ENCODE results near the gene SLC46A1. TPM values are rescaled to one million over a fixed set of nuclear protein-coding genes. Genes with fewer than 3 reads are reported as not detected.
A peak's percentile ranks its signal among the peaks of the same experiment; 100 is the strongest.

SLC46A1 gene
- total RNA-seq, 2 experiments from 2014 or later, result 1.5 to 2.2 TPM

GRCh38 chr17:28370744-28371103 is 35.3 kb downstream of the SLC46A1 start:
- no peaks in the 10 kb centered on the region for H4K20me1 ChIP-seq (ENCODE audit: insufficient read depth, low read length)
- H2AFZ ChIP-seq (ENCODE audit: low read length), result peak overlapping the region; percentile 65; the same call in 1 of the 2 replicates
- ChIA-PET POLR2A (interaction anchor here (0.6 to 2.7 kb wide), 2 partner anchors 9 to 13 kb away, joined by 3 to 11 read pairs; partner anchors contain the start of gene POLDIP2), CTCF (ENCODE audit: unreplicated experiment) (no interaction called here)
- peak overlapping the region; percentile 91 for H3K4me2 ChIP-seq (ENCODE audit: low read length)
- no TSS peak for BruUV-seq (replicated peaks)
- H3K36me3 ChIP-seq (ENCODE audit: insufficient read depth, low read length), result no peaks in the 10 kb centered on the region
- no peaks in the 10 kb centered on the region for H3K79me2 ChIP-seq (ENCODE audit: insufficient read depth, low read depth, low read length)
- no peak for DNase-seq (ENCODE audit: low spot score)
- TF ChIP-seq, protein P1, sequence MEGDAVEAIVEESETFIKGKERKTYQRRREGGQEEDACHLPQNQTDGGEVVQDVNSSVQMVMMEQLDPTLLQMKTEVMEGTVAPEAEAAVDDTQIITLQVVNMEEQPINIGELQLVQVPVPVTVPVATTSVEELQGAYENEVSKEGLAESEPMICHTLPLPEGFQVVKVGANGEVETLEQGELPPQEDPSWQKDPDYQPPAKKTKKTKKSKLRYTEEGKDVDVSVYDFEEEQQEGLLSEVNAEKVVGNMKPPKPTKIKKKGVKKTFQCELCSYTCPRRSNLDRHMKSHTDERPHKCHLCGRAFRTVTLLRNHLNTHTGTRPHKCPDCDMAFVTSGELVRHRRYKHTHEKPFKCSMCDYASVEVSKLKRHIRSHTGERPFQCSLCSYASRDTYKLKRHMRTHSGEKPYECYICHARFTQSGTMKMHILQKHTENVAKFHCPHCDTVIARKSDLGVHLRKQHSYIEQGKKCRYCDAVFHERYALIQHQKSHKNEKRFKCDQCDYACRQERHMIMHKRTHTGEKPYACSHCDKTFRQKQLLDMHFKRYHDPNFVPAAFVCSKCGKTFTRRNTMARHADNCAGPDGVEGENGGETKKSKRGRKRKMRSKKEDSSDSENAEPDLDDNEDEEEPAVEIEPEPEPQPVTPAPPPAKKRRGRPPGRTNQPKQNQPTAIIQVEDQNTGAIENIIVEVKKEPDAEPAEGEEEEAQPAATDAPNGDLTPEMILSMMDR (conservative IDR thresholded peaks at IDR 0.05; ENCODE audit: low read length), result no peak
- TF ChIP-seq EZH2phosphoT487 (IDR thresholded peaks at IDR 0.05; ENCODE audit: borderline replicate concordance, low read depth, low read length), result no peak
- H3K9me2 ChIP-seq (ENCODE audit: insufficient read depth, low read length), result no peaks in the 10 kb centered on the region
- H3K4me3 ChIP-seq (ENCODE audit: low read depth, low read length, poor library complexity, severe bottlenecking), result peak overlapping the region; percentile 80
- no peaks in the 10 kb centered on the region for H3K9me3 ChIP-seq (ENCODE audit: low read length)
- intact Hi-C loops (cut with micrococcal nuclease; ENCODE audit: unreplicated experiment), result loop anchor here (1.0 to 2.0 kb wide), 2 partner anchors 13 to 36 kb away; partner anchors contain the start of genes IFT20, POLDIP2 and TNFAIP1
- peak overlapping the region; percentile 32 for H3K27ac ChIP-seq (ENCODE audit: low read depth, low read length, poor library complexity, severe bottlenecking)
- H3K4me1 ChIP-seq (ENCODE audit: insufficient read depth, low read length, poor library complexity, severe bottlenecking), result peaks cover 20% of the 10 kb centered on the region

GRCh38 chr17:28370035-28370743 is 35.8 kb downstream of the SLC46A1 start, which contains the start of gene VTN:
Gene VTN, minus strand, starts transcription at chr17:28370307. Its CDS starts 104 bp downstream, at chr17:28370203.
- CTCF ChIA-PET (ENCODE audit: unreplicated experiment), result no interaction called here
- TF ChIP-seq, protein P1 (conservative IDR thresholded peaks at IDR 0.05; ENCODE audit: low read length), result no peak
- no peak for TF ChIP-seq EZH2phosphoT487 (IDR thresholded peaks at IDR 0.05; ENCODE audit: borderline replicate concordance, low read depth, low read length)
- peak within 1 kb of the TSS; percentile 65; the same call in 1 of the 2 replicates for H2AFZ ChIP-seq (ENCODE audit: low read length)
- H3K9me3 ChIP-seq (ENCODE audit: low read length), result no peaks in the 10 kb centered on the region
- no TSS peak for BruUV-seq (replicated peaks)
- no peaks in the 10 kb centered on the region for H3K79me2 ChIP-seq (ENCODE audit: insufficient read depth, low read depth, low read length)
- POLR2A ChIA-PET, result interaction anchor here (0.6 to 2.7 kb wide), 2 partner anchors 9 to 13 kb away, joined by 3 to 11 read pairs; partner anchors contain the start of gene POLDIP2
- no peaks in the 10 kb centered on the region for H3K9me2 ChIP-seq (ENCODE audit: insufficient read depth, low read length)
- H3K4me1 ChIP-seq (ENCODE audit: insufficient read depth, low read length, poor library complexity, severe bottlenecking), result peaks cover 20% of the 10 kb centered on the region
- DNase-seq (ENCODE audit: low spot score), result no peak
- peak within 1 kb of the TSS; percentile 91 for H3K4me2 ChIP-seq (ENCODE audit: low read length)
- peak within 1 kb of the TSS; percentile 80 for H3K4me3 ChIP-seq (ENCODE audit: low read depth, low read length, poor library complexity, severe bottlenecking)
- no peaks in the 10 kb centered on the region for H4K20me1 ChIP-seq (ENCODE audit: insufficient read depth, low read length)
- H3K36me3 ChIP-seq (ENCODE audit: insufficient read depth, low read length), result no peaks in the 10 kb centered on the region
- intact Hi-C loops (cut with micrococcal nuclease; ENCODE audit: unreplicated experiment), result loop anchor here (2.0 kb wide), 1 partner anchor 35 kb away; the partner anchor contains the start of genes IFT20 and TNFAIP1
- peak within 1 kb of the TSS; percentile 32 for H3K27ac ChIP-seq (ENCODE audit: low read depth, low read length, poor library complexity, severe bottlenecking)

- no peak overlapping the region for H2AFZ ChIP-seq (ENCODE audit: low read length)
- H3K4me2 ChIP-seq (ENCODE audit: low read length), result no peak overlapping the region
- H3K27ac ChIP-seq (ENCODE audit: low read depth, low read length, poor library complexity, severe bottlenecking), result no peak overlapping the region
- TF ChIP-seq EZH2phosphoT487 (IDR thresholded peaks at IDR 0.05; ENCODE audit: borderline replicate concordance, low read depth, low read length), result no peak
- TF ChIP-seq, protein P1 (conservative IDR thresholded peaks at IDR 0.05; ENCODE audit: low read length), result peak; percentile 40; the same call in 1 of the 2 replicates
- H3K4me3 ChIP-seq (ENCODE audit: low read depth, low read length, poor library complexity, severe bottlenecking), result no peak overlapping the region
- ChIA-PET CTCF (ENCODE audit: unreplicated experiment) (no interaction called here), POLR2A (interaction anchor here (2.7 kb wide), 1 partner anchor 12 kb away, joined by 11 read pairs; the partner anchor contains the start of gene POLDIP2)
- H4K20me1 ChIP-seq (ENCODE audit: insufficient read depth, low read length), result no peaks in the 10 kb centered on the region
- no TSS peak for BruUV-seq (replicated peaks)
- no peaks in the 10 kb centered on the region for H3K9me2 ChIP-seq (ENCODE audit: insufficient read depth, low read length)
- no peaks in the 10 kb centered on the region for H3K36me3 ChIP-seq (ENCODE audit: insufficient read depth, low read length)
- no peak for DNase-seq (ENCODE audit: low spot score)
- H3K9me3 ChIP-seq (ENCODE audit: low read length), result no peaks in the 10 kb centered on the region
- peaks cover 20% of the 10 kb centered on the region for H3K4me1 ChIP-seq (ENCODE audit: insufficient read depth, low read length, poor library complexity, severe bottlenecking)
- intact Hi-C loops (cut with micrococcal nuclease; ENCODE audit: unreplicated experiment), result loop anchor here (2.0 kb wide), 1 partner anchor 35 kb away; the partner anchor contains the start of genes IFT20 and TNFAIP1
- no peaks in the 10 kb centered on the region for H3K79me2 ChIP-seq (ENCODE audit: insufficient read depth, low read depth, low read length)
Observed at GRCh38 chr17:28369684-28370034, 36.4 kb downstream of the SLC46A1 start.
